ENCODE results near the gene SSTR4. TPM values are rescaled to one million over a fixed set of nuclear protein-coding genes. Genes with fewer than 3 reads are reported as not detected.

The SSTR4 gene
- total RNA-seq, 5 donors from 2014 or later (not counting 1 experiment from before 2014, with no cell fraction given): not detected

- no peak overlapping the region for H3K27ac Mint-ChIP-seq
- ChIA-PET CTCF (no interaction called here), POLR2A (no interaction called here)
- no peaks in the 10 kb centered on the region for H3K4me1 Mint-ChIP-seq
- Histone ChIP-seq H3K9me3 (no peaks in the 10 kb centered on the region), H3K27me3 (replicated peaks in 1 of 2; ENCODE audit: control insufficient read depth in 2 of 2, extremely low read depth in 1 of 2, insufficient read depth in 2 of 2, low read length in 1 of 2) (peaks cover 0 to 21% of the 10 kb centered on the region in 2 experiments), H3K4me3 (ENCODE audit: control insufficient read depth in 1 of 2, extremely low read depth in 1 of 2, low read length in 1 of 2) (no peak overlapping the region), H3K4me1 (ENCODE audit: control insufficient read depth in 1 of 2, extremely low read depth in 1 of 2, insufficient read depth in 2 of 2, low read length in 2 of 2) (no peaks in the 10 kb centered on the region), H3K36me3 (ENCODE audit: control insufficient read depth in 2 of 2, extremely low read depth in 1 of 2, insufficient read depth in 1 of 2, low read length in 1 of 2) (no peaks in the 10 kb centered on the region), H3K27ac (ENCODE audit: low read length) (no peak overlapping the region)
- no peak overlapping the region for H3K4me3 Mint-ChIP-seq
- peaks cover 31 to 37% of the 10 kb centered on the region in 2 donors for H3K27me3 Mint-ChIP-seq
- DNase-seq (no peak), ATAC-seq (replicated peaks in 1 of 4) (no peak)
- WGBS (ENCODE audit: insufficient coverage): 81% methylated on average over 7 of the region's 11 CpGs
- H3K36me3 Mint-ChIP-seq: no peaks in the 10 kb centered on the region
- no peaks in the 10 kb centered on the region for H3K9me3 Mint-ChIP-seq
Observed at GRCh38 chr20:23036371-23036770, 1.3 kb downstream of the SSTR4 start.

- no peak for DNase-seq
- Histone ChIP-seq H3K4me1 (ENCODE audit: control insufficient read depth in 1 of 2, extremely low read depth in 1 of 2, insufficient read depth in 2 of 2, low read length in 2 of 2) (no peaks in the 10 kb centered on the region), H3K27ac (ENCODE audit: low read length) (no peak overlapping the region), H3K9me3 (no peaks in the 10 kb centered on the region), H3K4me3 (ENCODE audit: control insufficient read depth in 1 of 2, extremely low read depth in 1 of 2, low read length in 1 of 2) (no peak overlapping the region), H3K36me3 (ENCODE audit: control insufficient read depth in 2 of 2, extremely low read depth in 1 of 2, insufficient read depth in 1 of 2, low read length in 1 of 2) (no peaks in the 10 kb centered on the region), H3K27me3 (replicated peaks in 1 of 2; ENCODE audit: control insufficient read depth in 2 of 2, extremely low read depth in 1 of 2, insufficient read depth in 2 of 2, low read length in 1 of 2) (peaks cover 0 to 18% of the 10 kb centered on the region in 2 experiments)
- Mint-ChIP-seq H3K9me3 (no peaks in the 10 kb centered on the region), H3K27ac (no peak overlapping the region), H3K36me3 (no peaks in the 10 kb centered on the region), H3K27me3 (peaks cover 37 to 38% of the 10 kb centered on the region in 2 donors), H3K4me3 (no peak overlapping the region), H3K4me1 (no peaks in the 10 kb centered on the region)
- WGBS (ENCODE audit: insufficient coverage): no CpG with 5 or more reads among the region's 3 CpGs
- ChIA-PET CTCF (no interaction called here), POLR2A (no interaction called here)
- ATAC-seq (replicated peaks in 1 of 4): no peak
Observed at GRCh38 chr20:23037017-23037481, 1.9 kb downstream of the SSTR4 start.

GRCh38 chr20:23039136-23039875 is 4.2 kb downstream of the SSTR4 start:
- no peak for DNase-seq
- ChIA-PET POLR2A (no interaction called here), CTCF (no interaction called here)
- ATAC-seq (replicated peaks in 1 of 4): no peak
- no peak overlapping the region for H3K4me3 Mint-ChIP-seq
- no peaks in the 10 kb centered on the region for H3K4me1 Mint-ChIP-seq
- H3K4me3 ChIP-seq (ENCODE audit: control insufficient read depth in 1 of 2, extremely low read depth in 1 of 2, low read length in 1 of 2): no peak overlapping the region
- no peaks in the 10 kb centered on the region for H3K36me3 Mint-ChIP-seq
- 75% methylated on average over 3 of the region's 5 CpGs for WGBS (ENCODE audit: insufficient coverage)
- no peak overlapping the region for H3K27ac ChIP-seq (ENCODE audit: low read length)
- H3K27ac Mint-ChIP-seq: no peak overlapping the region
- no peaks in the 10 kb centered on the region for H3K36me3 ChIP-seq (ENCODE audit: control insufficient read depth in 2 of 2, extremely low read depth in 1 of 2, insufficient read depth in 1 of 2, low read length in 1 of 2)
- no peaks in the 10 kb centered on the region for H3K9me3 Mint-ChIP-seq
- H3K9me3 ChIP-seq: no peaks in the 10 kb centered on the region
- peaks cover 0 to 15% of the 10 kb centered on the region in 2 experiments for H3K27me3 ChIP-seq (replicated peaks in 1 of 2; ENCODE audit: control insufficient read depth in 2 of 2, extremely low read depth in 1 of 2, insufficient read depth in 2 of 2, low read length in 1 of 2)
- no peaks in the 10 kb centered on the region for H3K4me1 ChIP-seq (ENCODE audit: control insufficient read depth in 1 of 2, extremely low read depth in 1 of 2, insufficient read depth in 2 of 2, low read length in 2 of 2)
- H3K27me3 Mint-ChIP-seq: peaks cover 24 to 33% of the 10 kb centered on the region in 2 donors

GRCh38 chr20:23039885-23040508 is 4.9 kb downstream of the SSTR4 start:
- Histone ChIP-seq H3K27ac (ENCODE audit: low read length) (no peak overlapping the region), H3K27me3 (replicated peaks in 1 of 2; ENCODE audit: control insufficient read depth in 2 of 2, extremely low read depth in 1 of 2, insufficient read depth in 2 of 2, low read length in 1 of 2) (peaks cover 0 to 10% of the 10 kb centered on the region in 2 experiments), H3K4me3 (ENCODE audit: control insufficient read depth in 1 of 2, extremely low read depth in 1 of 2, low read length in 1 of 2) (no peak overlapping the region), H3K9me3 (no peaks in the 10 kb centered on the region), H3K4me1 (ENCODE audit: control insufficient read depth in 1 of 2, extremely low read depth in 1 of 2, insufficient read depth in 2 of 2, low read length in 2 of 2) (no peaks in the 10 kb centered on the region), H3K36me3 (ENCODE audit: control insufficient read depth in 2 of 2, extremely low read depth in 1 of 2, insufficient read depth in 1 of 2, low read length in 1 of 2) (no peaks in the 10 kb centered on the region)
- 48% methylated on average over 3 of the region's 3 CpGs for WGBS (ENCODE audit: insufficient coverage)
- ATAC-seq (replicated peaks in 1 of 4): no peak
- POLR2A ChIA-PET: no interaction called here
- Mint-ChIP-seq H3K4me3 (no peak overlapping the region), H3K27ac (no peak overlapping the region), H3K9me3 (no peaks in the 10 kb centered on the region), H3K27me3 (peaks cover 24 to 35% of the 10 kb centered on the region in 2 donors), H3K36me3 (no peaks in the 10 kb centered on the region), H3K4me1 (no peaks in the 10 kb centered on the region)
- DNase-seq: no peak
- CTCF ChIA-PET: no interaction called here

- Mint-ChIP-seq H3K36me3 (no peaks in the 10 kb centered on the region), H3K27ac (no peak overlapping the region), H3K9me3 (no peaks in the 10 kb centered on the region), H3K27me3 (peaks cover 27 to 41% of the 10 kb centered on the region in 2 donors), H3K4me1 (peaks cover 0 to 3% (median 0%) of the 10 kb centered on the region in 3 donors), H3K4me3 (no peak overlapping the region)
- Histone ChIP-seq H3K4me1 (ENCODE audit: control insufficient read depth in 1 of 2, extremely low read depth in 1 of 2, insufficient read depth in 2 of 2, low read length in 2 of 2) (no peaks in the 10 kb centered on the region), H3K4me3 (ENCODE audit: control insufficient read depth in 1 of 2, extremely low read depth in 1 of 2, low read length in 1 of 2) (no peak overlapping the region), H3K36me3 (ENCODE audit: control insufficient read depth in 2 of 2, extremely low read depth in 1 of 2, insufficient read depth in 1 of 2, low read length in 1 of 2) (no peaks in the 10 kb centered on the region), H3K27me3 (replicated peaks in 1 of 2; ENCODE audit: control insufficient read depth in 2 of 2, extremely low read depth in 1 of 2, insufficient read depth in 2 of 2, low read length in 1 of 2) (peaks cover 3 to 6% of the 10 kb centered on the region in 2 experiments), H3K9me3 (no peaks in the 10 kb centered on the region), H3K27ac (ENCODE audit: low read length) (no peak overlapping the region)
- CTCF ChIA-PET: no interaction called here
- POLR2A ChIA-PET: no interaction called here
- ATAC-seq (replicated peaks in 1 of 4): no peak
- WGBS (ENCODE audit: insufficient coverage): no CpG with 5 or more reads among the region's 3 CpGs
- DNase-seq: no peak
Observed at GRCh38 chr20:23042270-23042669, 7.2 kb downstream of the SSTR4 start.

GRCh38 chr20:23043376-23043775 is 8.3 kb downstream of the SSTR4 start:
- ChIA-PET POLR2A (no interaction called here), CTCF (no interaction called here)
- no peak for DNase-seq
- WGBS (ENCODE audit: insufficient coverage): 63% methylated on average over 4 of the region's 6 CpGs
- Mint-ChIP-seq H3K4me1 (peaks cover 0 to 3% (median 0%) of the 10 kb centered on the region in 3 donors), H3K4me3 (no peak overlapping the region), H3K9me3 (no peaks in the 10 kb centered on the region), H3K27ac (no peak overlapping the region), H3K27me3 (peaks cover 28 to 46% of the 10 kb centered on the region in 2 donors), H3K36me3 (no peaks in the 10 kb centered on the region)
- no peak overlapping the region for H3K27ac ChIP-seq (ENCODE audit: low read length)
- H3K27me3 ChIP-seq (replicated peaks in 1 of 2; ENCODE audit: control insufficient read depth in 2 of 2, extremely low read depth in 1 of 2, insufficient read depth in 2 of 2, low read length in 1 of 2): peaks cover 6 to 17% of the 10 kb centered on the region in 2 experiments
- no peaks in the 10 kb centered on the region for H3K9me3 ChIP-seq
- no peak for ATAC-seq (replicated peaks in 1 of 4)
- no peaks in the 10 kb centered on the region for H3K36me3 ChIP-seq (ENCODE audit: control insufficient read depth in 2 of 2, extremely low read depth in 1 of 2, insufficient read depth in 1 of 2, low read length in 1 of 2)
- H3K4me1 ChIP-seq (ENCODE audit: control insufficient read depth in 1 of 2, extremely low read depth in 1 of 2, insufficient read depth in 2 of 2, low read length in 2 of 2): peaks cover 2 to 9% of the 10 kb centered on the region in 2 experiments
- no peak overlapping the region for H3K4me3 ChIP-seq (ENCODE audit: control insufficient read depth in 1 of 2, extremely low read depth in 1 of 2, low read length in 1 of 2)

All from T-cell (primary cell).